Transverse colon (tissue), 4 donors: ENCODE results near the gene PIGN.

Source experiments
- CTCF ChIP-seq, 5 experiments: fragments of 200-600 bp in 3 of 5; fragments of 450-650 bp in 2 of 5; sonication (generic) in 3 of 5; IDR thresholded peaks; 1 replicate in 2 of 5; 2 replicates in 3 of 5; pipeline ENCODE4 v1.5.1; 2016 to 2017; ENCODE audit warnings: antibody characterized with exemption in 5 of 5, inconsistent platforms in 3 of 5, mild to moderate bottlenecking in 2 of 5, moderate library complexity in 1 of 5
- EP300 ChIP-seq: sonication (generic); formaldehyde crosslinking; IDR thresholded peaks from one replicate; pipeline ENCODE4 v1.6.1; 2017; ENCODE audit warnings: antibody characterized with exemption, low read depth
- POLR2A ChIP-seq: fragments of 450-650 bp; IDR thresholded peaks from one replicate; pipeline ENCODE4 v1.6.1; 2016; ENCODE audit warnings: antibody characterized with exemption, mild to moderate bottlenecking, moderate library complexity
- POLR2AphosphoS5 ChIP-seq, 3 donors: sonication (generic); formaldehyde crosslinking; IDR thresholded peaks; one replicate each; pipeline ENCODE4 v1.6.1; 2016; ENCODE audit warnings: antibody characterized with exemption in 3 of 3

GRCh38 chr18:62018034-62018758 lies 168.7 kb downstream of the PIGN start:
- TF ChIP-seq POLR2AphosphoS5 (IDR thresholded peaks at IDR 0.05), result peak; percentile 17 to 58 (median 37)
- no peak for TF ChIP-seq CTCF (IDR thresholded peaks at IDR 0.05)
- no peak for TF ChIP-seq POLR2A
- no peak for TF ChIP-seq EP300
